GM18867 (cell line): Measurements from ENCODE around the gene KNCN.

ENCODE experiments used
- ATAC-seq: cut with Tn5 transposase; IDR thresholded peaks from one replicate; pipeline ENCODE4 v1.9.1; 2021; ENCODE audit warnings: mild to moderate bottlenecking, moderate library complexity; ENCODE audit not compliant: unreplicated experiment

The KNCN gene

GRCh38 chr1:46551597-46552095 is at the start of gene KNCN:
Gene KNCN (minus strand): TSS chr1:46551647. CDS start chr1:46551215, 432 bp downstream.
- ATAC-seq = no peak

- ATAC-seq = no peak
Measured at GRCh38 chr1:46599059-46599970, 47.9 kb upstream of the KNCN start.

- ATAC-seq = no peak
Measured at GRCh38 chr1:46596846-46597245, 45.4 kb upstream of the KNCN start.

- no peak for ATAC-seq
Measured at GRCh38 chr1:46596036-46596435, 44.6 kb upstream of the KNCN start.

- no peak for ATAC-seq
Measured at GRCh38 chr1:46595127-46595526, 43.7 kb upstream of the KNCN start.

- no peak for ATAC-seq
Measured at GRCh38 chr1:46594063-46594462, 42.6 kb upstream of the KNCN start.

- ATAC-seq = no peak
Measured at GRCh38 chr1:46592823-46593222, 41.4 kb upstream of the KNCN start.

GRCh38 chr1:46589529-46589928 is 38.1 kb upstream of the KNCN start:
- no peak for ATAC-seq

- no peak for ATAC-seq
Measured at GRCh38 chr1:46587069-46587468, 35.6 kb upstream of the KNCN start.

GRCh38 chr1:46585312-46585938 is 34.0 kb upstream of the KNCN start:
- ATAC-seq = no peak

- no peak for ATAC-seq
Measured at GRCh38 chr1:46583494-46583893, 32.0 kb upstream of the KNCN start.

GRCh38 chr1:46582972-46583371 is 31.5 kb upstream of the KNCN start:
- ATAC-seq = no peak

GRCh38 chr1:46581681-46582455 is 30.4 kb upstream of the KNCN start:
- ATAC-seq = no peak

- no peak for ATAC-seq
Measured at GRCh38 chr1:46580140-46580903, 28.9 kb upstream of the KNCN start.

- no peak for ATAC-seq
Measured at GRCh38 chr1:46577671-46578070, 26.2 kb upstream of the KNCN start.

- ATAC-seq = no peak
Measured at GRCh38 chr1:46576596-46576995, 25.1 kb upstream of the KNCN start.

- ATAC-seq = no peak
Measured at GRCh38 chr1:46575778-46576177, 24.3 kb upstream of the KNCN start.

- no peak for ATAC-seq
Measured at GRCh38 chr1:46575300-46575699, 23.9 kb upstream of the KNCN start.

- no peak for ATAC-seq
Measured at GRCh38 chr1:46571691-46572225, 20.3 kb upstream of the KNCN start.
